ENCODE results near the gene TEK. TPM values are rescaled to one million over a fixed set of nuclear protein-coding genes. Genes with fewer than 3 reads are reported as not detected.

The TEK gene
- polyA plus RNA-seq, 1 donor (not counting 4 experiments of a cell fraction or from before 2014, with no cell fraction given): 0.03 TPM

- H3K27me3 ChIP-seq (ENCODE audit: control insufficient read depth, extremely low read depth, insufficient read depth, low read length): no peaks in the 10 kb centered on the region
- dilution Hi-C loops (cut with MboI; ENCODE audit: extremely low pct_ligation_motif_present, low sequenced_read_pairs): no loop called here
- H3K36me3 ChIP-seq (ENCODE audit: control insufficient read depth in 2 of 2, extremely low read depth in 1 of 2, insufficient read depth in 2 of 2, low read length in 2 of 2): no peaks in the 10 kb centered on the region
- no peak overlapping the region for H3K4me3 ChIP-seq (ENCODE audit: control insufficient read depth in 2 of 3, extremely low read depth in 1 of 3, insufficient read depth in 2 of 3, low read depth in 1 of 3, low read length in 3 of 3)
- peak; percentile 23 for FAIRE-seq
- H3K9me3 ChIP-seq (ENCODE audit: control insufficient read depth, low read depth, low read length): no peaks in the 10 kb centered on the region
- H3K9me1 ChIP-seq (ENCODE audit: control insufficient read depth, extremely low read depth, insufficient read depth, low read length): no peaks in the 10 kb centered on the region
- no peak overlapping the region for H3K9ac ChIP-seq (ENCODE audit: control insufficient read depth, extremely low read depth, insufficient read depth, low read length)
- H3K79me2 ChIP-seq (ENCODE audit: control insufficient read depth, insufficient read depth, low read length): no peaks in the 10 kb centered on the region
- H2AFZ ChIP-seq (ENCODE audit: control insufficient read depth, low read length): no peak overlapping the region
- H3K4me2 ChIP-seq (ENCODE audit: control insufficient read depth, extremely low read depth, insufficient read depth, low read depth, low read length): peak overlapping the region; percentile 12
- no peaks in the 10 kb centered on the region for H4K20me1 ChIP-seq (ENCODE audit: control insufficient read depth, extremely low read depth, insufficient read depth, low read length)
- TF ChIP-seq, protein P1, sequence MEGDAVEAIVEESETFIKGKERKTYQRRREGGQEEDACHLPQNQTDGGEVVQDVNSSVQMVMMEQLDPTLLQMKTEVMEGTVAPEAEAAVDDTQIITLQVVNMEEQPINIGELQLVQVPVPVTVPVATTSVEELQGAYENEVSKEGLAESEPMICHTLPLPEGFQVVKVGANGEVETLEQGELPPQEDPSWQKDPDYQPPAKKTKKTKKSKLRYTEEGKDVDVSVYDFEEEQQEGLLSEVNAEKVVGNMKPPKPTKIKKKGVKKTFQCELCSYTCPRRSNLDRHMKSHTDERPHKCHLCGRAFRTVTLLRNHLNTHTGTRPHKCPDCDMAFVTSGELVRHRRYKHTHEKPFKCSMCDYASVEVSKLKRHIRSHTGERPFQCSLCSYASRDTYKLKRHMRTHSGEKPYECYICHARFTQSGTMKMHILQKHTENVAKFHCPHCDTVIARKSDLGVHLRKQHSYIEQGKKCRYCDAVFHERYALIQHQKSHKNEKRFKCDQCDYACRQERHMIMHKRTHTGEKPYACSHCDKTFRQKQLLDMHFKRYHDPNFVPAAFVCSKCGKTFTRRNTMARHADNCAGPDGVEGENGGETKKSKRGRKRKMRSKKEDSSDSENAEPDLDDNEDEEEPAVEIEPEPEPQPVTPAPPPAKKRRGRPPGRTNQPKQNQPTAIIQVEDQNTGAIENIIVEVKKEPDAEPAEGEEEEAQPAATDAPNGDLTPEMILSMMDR (optimal IDR thresholded peaks at IDR 0.05 in 1 of 3, IDR thresholded peaks at IDR 0.05 in 1 of 3, conservative IDR thresholded peaks at IDR 0.05 in 1 of 3; ENCODE audit: extremely low read depth in 1 of 3, insufficient read depth in 2 of 3, low read length in 3 of 3): no peak
- TF ChIP-seq EZH2 (IDR thresholded peaks at IDR 0.05; ENCODE audit: low read length): no peak
- no peaks in the 10 kb centered on the region for H3K4me1 ChIP-seq (ENCODE audit: control insufficient read depth, extremely low read depth, insufficient read depth, low read length)
- H3K27ac ChIP-seq (ENCODE audit: control insufficient read depth, insufficient read depth, low read length): no peak overlapping the region
- peak; percentile 15 for DNase-seq (ENCODE audit: low read depth, low spot score)
These were observed 152.6 kb downstream of the TEK start for GRCh38 chr9:27261517-27262211.

DNA sequence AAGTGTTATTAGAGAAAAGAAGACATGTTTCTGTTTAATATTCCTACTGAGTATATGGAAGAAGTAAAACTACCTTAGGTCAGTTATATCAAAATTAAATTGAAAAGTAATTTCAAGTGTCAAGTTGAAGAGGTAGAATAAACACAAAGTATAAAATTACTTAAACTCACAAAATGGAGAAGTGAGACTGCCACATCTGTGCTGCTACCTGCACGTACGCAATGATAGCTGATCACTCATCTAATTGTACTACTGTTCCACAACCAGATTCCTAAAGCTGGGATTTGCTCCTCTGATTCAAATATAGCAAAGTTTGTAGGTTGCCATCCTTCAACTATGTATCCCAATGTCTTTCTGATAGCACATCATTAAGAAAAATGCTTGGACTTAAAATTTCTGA is 163.1 kb downstream of the TEK start:
- Histone ChIP-seq H3K9me3 (ENCODE audit: control insufficient read depth, low read depth, low read length) (no peaks in the 10 kb centered on the region), H3K27me3 (ENCODE audit: control insufficient read depth, extremely low read depth, insufficient read depth, low read length) (no peaks in the 10 kb centered on the region), H2AFZ (ENCODE audit: control insufficient read depth, low read length) (no peak overlapping the region), H3K4me2 (ENCODE audit: control insufficient read depth, extremely low read depth, insufficient read depth, low read depth, low read length) (no peak overlapping the region), H3K9ac (ENCODE audit: control insufficient read depth, extremely low read depth, insufficient read depth, low read length) (no peak overlapping the region), H4K20me1 (ENCODE audit: control insufficient read depth, extremely low read depth, insufficient read depth, low read length) (no peaks in the 10 kb centered on the region), H3K79me2 (ENCODE audit: control insufficient read depth, insufficient read depth, low read length) (no peaks in the 10 kb centered on the region), H3K4me1 (ENCODE audit: control insufficient read depth, extremely low read depth, insufficient read depth, low read length) (no peaks in the 10 kb centered on the region), H3K27ac (ENCODE audit: control insufficient read depth, insufficient read depth, low read length) (no peak overlapping the region), H3K9me1 (ENCODE audit: control insufficient read depth, extremely low read depth, insufficient read depth, low read length) (no peaks in the 10 kb centered on the region), H3K4me3 (ENCODE audit: control insufficient read depth in 2 of 3, extremely low read depth in 1 of 3, insufficient read depth in 2 of 3, low read depth in 1 of 3, low read length in 3 of 3) (no peak overlapping the region), H3K36me3 (ENCODE audit: control insufficient read depth in 2 of 2, extremely low read depth in 1 of 2, insufficient read depth in 2 of 2, low read length in 2 of 2) (no peaks in the 10 kb centered on the region)
- no peak for DNase-seq (ENCODE audit: low read depth, low spot score)
- dilution Hi-C loops (cut with MboI; ENCODE audit: extremely low pct_ligation_motif_present, low sequenced_read_pairs): no loop called here
- TF ChIP-seq, protein P1 (optimal IDR thresholded peaks at IDR 0.05 in 1 of 3, IDR thresholded peaks at IDR 0.05 in 1 of 3, conservative IDR thresholded peaks at IDR 0.05 in 1 of 3; ENCODE audit: extremely low read depth in 1 of 3, insufficient read depth in 2 of 3, low read length in 3 of 3): no peak
- TF ChIP-seq EZH2 (IDR thresholded peaks at IDR 0.05; ENCODE audit: low read length): no peak
- FAIRE-seq: no peak
